ENCODE results near the gene CCDC158.
"Not testable (repeated sequence)": the region's sequence is repeated elsewhere in the genome, so short reads cannot be mapped to it uniquely, and the experiment has no call there.

The CCDC158 gene

GRCh38 chr4:76420762-76421581 lies at the start of gene CCDC158:
TSS of gene CCDC158 (minus strand) at chr4:76421141. CDS start at chr4:76403207, 17,934 bp downstream.
- in situ Hi-C loops (cut with MboI; ENCODE audit: low sequenced_read_pairs): no loop called here

GRCh38 chr4:76470532-76470931 lies 49.6 kb upstream of the CCDC158 start:
- in situ Hi-C loops (cut with MboI; ENCODE audit: low sequenced_read_pairs): no loop called here

- in situ Hi-C loops (cut with MboI; ENCODE audit: low sequenced_read_pairs): no loop called here
Measured at GRCh38 chr4:76470064-76470463, 49.1 kb upstream of the CCDC158 start.

GRCh38 chr4:76463568-76463967 lies 42.6 kb upstream of the CCDC158 start:
- in situ Hi-C loops (cut with MboI; ENCODE audit: low sequenced_read_pairs): no loop called here

GRCh38 chr4:76459291-76459723 lies 38.4 kb upstream of the CCDC158 start:
- in situ Hi-C loops (cut with MboI; ENCODE audit: low sequenced_read_pairs): no loop called here

- in situ Hi-C loops (cut with MboI; ENCODE audit: low sequenced_read_pairs): no loop called here
Measured at GRCh38 chr4:76458825-76459224, 37.9 kb upstream of the CCDC158 start.

- in situ Hi-C loops (cut with MboI; ENCODE audit: low sequenced_read_pairs): no loop called here
Measured at GRCh38 chr4:76458297-76458696, 37.4 kb upstream of the CCDC158 start.

GRCh38 chr4:76457885-76458284 lies 36.9 kb upstream of the CCDC158 start:
- in situ Hi-C loops (cut with MboI; ENCODE audit: low sequenced_read_pairs): no loop called here

GRCh38 chr4:76454073-76454472 lies 33.1 kb upstream of the CCDC158 start:
- in situ Hi-C loops (cut with MboI; ENCODE audit: low sequenced_read_pairs): not testable (repeated sequence)

- in situ Hi-C loops (cut with MboI; ENCODE audit: low sequenced_read_pairs): no loop called here
Measured at GRCh38 chr4:76453232-76453631, 32.3 kb upstream of the CCDC158 start.

- in situ Hi-C loops (cut with MboI; ENCODE audit: low sequenced_read_pairs): no loop called here
Measured at GRCh38 chr4:76449833-76450232, 28.9 kb upstream of the CCDC158 start.

GRCh38 chr4:76449362-76449767 lies 28.4 kb upstream of the CCDC158 start:
- in situ Hi-C loops (cut with MboI; ENCODE audit: low sequenced_read_pairs): no loop called here

GRCh38 chr4:76448211-76448610 lies 27.3 kb upstream of the CCDC158 start:
- in situ Hi-C loops (cut with MboI; ENCODE audit: low sequenced_read_pairs): no loop called here

GRCh38 chr4:76447393-76447851 lies 26.5 kb upstream of the CCDC158 start:
- in situ Hi-C loops (cut with MboI; ENCODE audit: low sequenced_read_pairs): no loop called here

- in situ Hi-C loops (cut with MboI; ENCODE audit: low sequenced_read_pairs): no loop called here
Measured at GRCh38 chr4:76445911-76446310, 25.0 kb upstream of the CCDC158 start.

- in situ Hi-C loops (cut with MboI; ENCODE audit: low sequenced_read_pairs): no loop called here
Measured at GRCh38 chr4:76443376-76443775, 22.4 kb upstream of the CCDC158 start.

GRCh38 chr4:76442807-76443206 lies 21.9 kb upstream of the CCDC158 start:
- in situ Hi-C loops (cut with MboI; ENCODE audit: low sequenced_read_pairs): no loop called here

GRCh38 chr4:76441881-76442280 lies 20.9 kb upstream of the CCDC158 start:
- in situ Hi-C loops (cut with MboI; ENCODE audit: low sequenced_read_pairs): no loop called here

GRCh38 chr4:76439491-76439890 lies 18.6 kb upstream of the CCDC158 start:
- in situ Hi-C loops (cut with MboI; ENCODE audit: low sequenced_read_pairs): no loop called here

GRCh38 chr4:76435528-76436319 lies 14.8 kb upstream of the CCDC158 start:
- in situ Hi-C loops (cut with MboI; ENCODE audit: low sequenced_read_pairs): no loop called here

- in situ Hi-C loops (cut with MboI; ENCODE audit: low sequenced_read_pairs): no loop called here
Measured at GRCh38 chr4:76434901-76435527, 14.1 kb upstream of the CCDC158 start, which contains the start of gene SHROOM3. TSS of gene SHROOM3 (plus strand) at chr4:76435229. CDS start at chr4:76436053, 824 bp downstream.

All from hTERT RPE-1 (cell line).